WTC11 (cell line): Measurements from ENCODE around the gene ADD1. TPM values are rescaled to one million over a fixed set of nuclear protein-coding genes. Genes with fewer than 3 reads are reported as not detected.
A peak's percentile ranks its signal among the peaks of the same experiment; 100 is the strongest.

Experiments used
- ATAC-seq: fragments of 200-7000 bp; cut with Tn5 transposase; 2 replicates; pipeline ENCODE4 v1.10.0; 2021; ENCODE audit warnings: mild to moderate bottlenecking, moderate library complexity
- CTCF ChIA-PET: fragments of 300-600 bp; sonication (Branson Sonifier 250); formaldehyde crosslinking; loops from one replicate; lab custom pipeline; 2021; ENCODE audit warnings: antibody characterized with exemption; lab: Charles Lee
- POLR2A ChIA-PET: fragments of 350-600 bp; sonication (Branson Sonifier 250); formaldehyde crosslinking; loops from one replicate; lab custom pipeline; 2021; ENCODE audit warnings: antibody characterized with exemption; lab: Charles Lee
- DNase-seq: peaks from one replicate; pipeline ENCODE4 v3.0.0; 2021; ENCODE audit warnings: low spot score
- H3K27ac Mint-ChIP-seq: 2 replicates; pipeline ENCODE4 v1.8.0; 2021; ENCODE audit warnings: mixed read lengths
- H3K27me3 Mint-ChIP-seq: 2 replicates; pipeline ENCODE4 v1.8.0; 2021; ENCODE audit warnings: low read depth, mild to moderate bottlenecking, moderate library complexity, mixed read lengths
- H3K36me3 Mint-ChIP-seq: 2 replicates; pipeline ENCODE4 v1.8.0; 2021; ENCODE audit warnings: mixed read lengths
- H3K4me1 Mint-ChIP-seq: 2 replicates; pipeline ENCODE4 v1.8.0; 2022; ENCODE audit warnings: mixed read lengths
- H3K4me3 Mint-ChIP-seq: 2 replicates; pipeline ENCODE4 v1.8.0; 2021; ENCODE audit warnings: mild to moderate bottlenecking, moderate library complexity, mixed read lengths
- H3K9me3 Mint-ChIP-seq: 2 replicates; pipeline ENCODE4 v1.8.0; 2021; ENCODE audit warnings: mixed read lengths
- CREB1 ChIP-seq: sonication (generic); formaldehyde crosslinking; IDR thresholded peaks from 2 replicates; pipeline ENCODE4 v1.8.0; 2023; ENCODE audit warnings: mild to moderate bottlenecking, missing genetic modification reagents
- E2F1 ChIP-seq: sonication (generic); formaldehyde crosslinking; IDR thresholded peaks from 2 replicates; pipeline ENCODE4 v1.8.0; 2022; ENCODE audit warnings: mild to moderate bottlenecking, missing genetic modification reagents
- E2F5 ChIP-seq: sonication (generic); formaldehyde crosslinking; IDR thresholded peaks from 2 replicates; pipeline ENCODE4 v1.8.1; 2022; ENCODE audit warnings: mild to moderate bottlenecking, moderate library complexity, missing genetic modification reagents
- ERG ChIP-seq: fragments of 250-450 bp; sonication (Bioruptor Pico); IDR thresholded peaks from 2 replicates; pipeline ENCODE4 v1.8.0; 2021; ENCODE audit warnings: mild to moderate bottlenecking
- FOXP4 ChIP-seq: sonication (generic); formaldehyde crosslinking; IDR thresholded peaks from 2 replicates; pipeline ENCODE4 v1.8.0; 2022; ENCODE audit warnings: mild to moderate bottlenecking, missing genetic modification reagents
- HMGA2 ChIP-seq: fragments of 250-450 bp; sonication (Bioruptor Pico); IDR thresholded peaks from 2 replicates; pipeline ENCODE4 v1.4.0; 2021; ENCODE audit warnings: mild to moderate bottlenecking, moderate library complexity
- IRF2 ChIP-seq: sonication (generic); formaldehyde crosslinking; IDR thresholded peaks from 2 replicates; pipeline ENCODE4 v1.8.0; 2022; ENCODE audit warnings: low read depth, missing genetic modification reagents, borderline replicate concordance
- JUN ChIP-seq: sonication (generic); formaldehyde crosslinking; IDR thresholded peaks from 2 replicates; pipeline ENCODE4 v1.8.0; 2023; ENCODE audit warnings: mild to moderate bottlenecking, missing genetic modification reagents
- MLX ChIP-seq: sonication (generic); formaldehyde crosslinking; IDR thresholded peaks from 2 replicates; pipeline ENCODE4 v1.8.1; 2023; ENCODE audit warnings: mild to moderate bottlenecking, missing genetic modification reagents, moderate library complexity
- NFYB ChIP-seq: sonication (generic); formaldehyde crosslinking; conservative IDR thresholded peaks from 2 replicates; pipeline ENCODE4 v1.8.0; 2022; ENCODE audit warnings: low read depth, missing genetic modification reagents
- OVOL2 ChIP-seq: fragments of 250-450 bp; sonication (Bioruptor Pico); IDR thresholded peaks from 2 replicates; pipeline ENCODE4 v1.9.0; 2021; ENCODE audit warnings: mild to moderate bottlenecking, borderline replicate concordance
- SMAD4 ChIP-seq: sonication (generic); formaldehyde crosslinking; IDR thresholded peaks from 2 replicates; pipeline ENCODE4 v1.8.0; 2022; ENCODE audit warnings: mild to moderate bottlenecking, missing genetic modification reagents
- ZBTB21 ChIP-seq: sonication (generic); formaldehyde crosslinking; IDR thresholded peaks from 2 replicates; pipeline ENCODE4 v1.8.1; 2023; ENCODE audit warnings: mild to moderate bottlenecking, missing genetic modification reagents, borderline replicate concordance
- ZNF423 ChIP-seq: fragments of 250-450 bp; sonication (Bioruptor Pico); IDR thresholded peaks from 2 replicates; pipeline ENCODE4 v2.1.2; 2022; ENCODE audit warnings: mild to moderate bottlenecking, moderate library complexity
- ZSCAN18 ChIP-seq: fragments of 250-450 bp; sonication (Bioruptor Pico); IDR thresholded peaks from 2 replicates; pipeline ENCODE4 v2.1.2; 2022; ENCODE audit warnings: mild to moderate bottlenecking, moderate library complexity
- total RNA-seq: library from RNA; stranded (reverse); gene quantifications from 3 replicates; pipeline ENCODE4 v1.2.3, GENCODE V29; 2021

ADD1 gene
- total RNA-seq, 1 experiment from 2014 or later = 178 TPM

- TF ChIP-seq IRF2 (no peak), ZBTB21 (CRISPR knock-in tag) (no peak), OVOL2 (CRISPR knock-in tag) (no peak), FOXP4 (no peak), ZNF423 (no peak), E2F1 (CRISPR knock-in tag) (no peak), E2F5 (CRISPR knock-in tag) (no peak), SMAD4 (CRISPR knock-in tag) (no peak)
Measured at GRCh38 chr4:2829321-2829932, 14.2 kb upstream of the ADD1 start (continued).

- CTCF ChIA-PET = interaction anchor here (0.5 to 0.8 kb wide), 3 partner anchors 10 to 880 kb away, joined by 3 read pairs; no protein-coding TSS in a partner anchor
- Mint-ChIP-seq H3K4me1 (no peaks in the 10 kb centered on the region), H3K27me3 (no peaks in the 10 kb centered on the region), H3K36me3 (peaks cover 34% of the 10 kb centered on the region), H3K4me3 (no peak overlapping the region), H3K9me3 (no peaks in the 10 kb centered on the region; the same call in 1 of the 2 replicates), H3K27ac (no peak overlapping the region)
- no peak for TF ChIP-seq HMGA2
- no peak for TF ChIP-seq JUN (CRISPR knock-in tag)
- POLR2A ChIA-PET = no interaction called here
- ATAC-seq (no peak), DNase-seq (peak; percentile 3)
Measured at GRCh38 chr4:2829933-2830451, 13.7 kb upstream of the ADD1 start.

GRCh38 chr4:2830632-2831610 is 12.7 kb upstream of the ADD1 start:
- no peak for ATAC-seq
- DNase-seq = no peak
- Mint-ChIP-seq H3K36me3 (peaks cover 26% of the 10 kb centered on the region), H3K9me3 (no peaks in the 10 kb centered on the region; the same call in 1 of the 2 replicates), H3K4me1 (no peaks in the 10 kb centered on the region), H3K27ac (no peak overlapping the region), H3K4me3 (no peak overlapping the region), H3K27me3 (no peaks in the 10 kb centered on the region)
- TF ChIP-seq ERG (CRISPR knock-in tag) = no peak
- no peak for TF ChIP-seq CREB1
- no peak for TF ChIP-seq MLX (CRISPR knock-in tag)
- no peak for TF ChIP-seq NFYB
- no peak for TF ChIP-seq ZSCAN18 (CRISPR knock-in tag)
- ChIA-PET CTCF (interaction anchor here (0.5 to 0.8 kb wide), 2 partner anchors 9 to 177 kb away, joined by 3 read pairs; no protein-coding TSS in a partner anchor), POLR2A (no interaction called here)
